Mesenchymal stem cell (in vitro differentiated cells and primary cell): Measurements from ENCODE around the gene EMX1.

ENCODE experiments used
- DNase-seq: peaks from one replicate; pipeline ENCODE4 v3.0.0-alpha.2; 2013
- H2AFZ ChIP-seq: one replicate; pipeline ENCODE4 v1.6.1; 2013; ENCODE audit warnings: low read depth, mild to moderate bottlenecking, control low read depth, inconsistent platforms, low read length, moderate library complexity
- H2AK5ac ChIP-seq: 2 replicates; pipeline ENCODE4 v1.6.1; 2013; ENCODE audit warnings: low read length, moderate library complexity, mild to moderate bottlenecking, inconsistent platforms; ENCODE audit not compliant: severe bottlenecking
- H2BK120ac ChIP-seq: one replicate; pipeline ENCODE4 v1.6.1; 2013; ENCODE audit warnings: low read depth, mild to moderate bottlenecking, inconsistent platforms, low read length, moderate library complexity
- H2BK12ac ChIP-seq, 2 experiments: one replicate each; pipeline ENCODE4 v1.6.1; 2013; ENCODE audit warnings: inconsistent platforms in 2 of 2, low read length in 2 of 2, mild to moderate bottlenecking in 2 of 2, moderate library complexity in 2 of 2, control low read depth in 1 of 2
- H2BK15ac ChIP-seq: one replicate; pipeline ENCODE4 v1.6.1; 2013; ENCODE audit warnings: mild to moderate bottlenecking, low read depth, inconsistent platforms; ENCODE audit not compliant: poor library complexity, severe bottlenecking
- H2BK5ac ChIP-seq: 2 replicates; pipeline ENCODE4 v1.6.1; 2013; ENCODE audit warnings: low read depth, mild to moderate bottlenecking, low read length, control low read depth, inconsistent platforms; ENCODE audit not compliant: poor library complexity, severe bottlenecking
- H3K14ac ChIP-seq, 2 experiments: one replicate each; pipeline ENCODE4 v1.6.1; 2013; ENCODE audit warnings: inconsistent platforms in 2 of 2, low read length in 2 of 2, control low read depth in 1 of 2, mild to moderate bottlenecking in 1 of 2, moderate library complexity in 1 of 2
- H3K18ac ChIP-seq, 2 experiments: one replicate each; pipeline ENCODE4 v1.6.1; 2013; ENCODE audit warnings: inconsistent platforms in 2 of 2, low read length in 2 of 2, control low read depth in 1 of 2, low read depth in 1 of 2, mild to moderate bottlenecking in 1 of 2
- H3K23ac ChIP-seq, 2 experiments: one replicate each; pipeline ENCODE4 v1.6.1; 2013; ENCODE audit warnings: inconsistent platforms in 2 of 2, low read length in 2 of 2, mild to moderate bottlenecking in 2 of 2, moderate library complexity in 2 of 2, control low read depth in 1 of 2
- H3K27ac ChIP-seq: 2 replicates; pipeline ENCODE4 v1.5.1; 2013; ENCODE audit warnings: mild to moderate bottlenecking, moderate library complexity, low read length, control low read depth, inconsistent platforms; ENCODE audit not compliant: poor library complexity, severe bottlenecking
- H3K27me3 ChIP-seq, 2 experiments: 2 replicates each; pipeline versions ENCODE4 v1.6.1 to v1.7.0; 2013; ENCODE audit warnings: low read length in 2 of 2, mild to moderate bottlenecking in 2 of 2, moderate library complexity in 2 of 2, control low read depth in 1 of 2, inconsistent platforms in 1 of 2; ENCODE audit not compliant: control insufficient read depth in 1 of 2, insufficient read depth in 1 of 2
- H3K36me3 ChIP-seq, 2 experiments: 2 replicates each; pipeline versions ENCODE4 v1.6.1 to v1.7.0; 2013; ENCODE audit warnings: low read length in 2 of 2, control low read depth in 1 of 2, inconsistent platforms in 1 of 2, low read depth in 1 of 2, mild to moderate bottlenecking in 1 of 2; ENCODE audit not compliant: insufficient read depth in 2 of 2, control insufficient read depth in 1 of 2
- H3K4ac ChIP-seq, 2 experiments: one replicate each; pipeline ENCODE4 v1.6.1; 2013; ENCODE audit warnings: inconsistent platforms in 2 of 2, low read length in 2 of 2, mild to moderate bottlenecking in 2 of 2, moderate library complexity in 2 of 2, control low read depth in 1 of 2, low read depth in 1 of 2
- H3K4me1 ChIP-seq: 2 replicates; pipeline ENCODE4 v1.6.1; 2013; ENCODE audit warnings: low read depth, low read length, control low read depth; ENCODE audit not compliant: control insufficient read depth, insufficient read depth
- H3K4me2 ChIP-seq: 2 replicates; pipeline ENCODE4 v1.6.1; 2013; ENCODE audit warnings: low read length, mild to moderate bottlenecking, inconsistent platforms; ENCODE audit not compliant: poor library complexity, severe bottlenecking
- H3K4me3 ChIP-seq, 2 experiments: 2 replicates each; pipeline versions ENCODE4 v1.5.1 to v1.7.0; 2013; ENCODE audit warnings: low read length in 2 of 2, mild to moderate bottlenecking in 2 of 2, control low read depth in 1 of 2, low read depth in 1 of 2; ENCODE audit not compliant: insufficient read depth in 1 of 2
- H3K79me1 ChIP-seq: replicated peaks from 2 replicates; pipeline ENCODE4 v1.6.1; 2013; ENCODE audit warnings: mild to moderate bottlenecking, control low read depth, low read length, inconsistent platforms; ENCODE audit not compliant: poor library complexity, severe bottlenecking
- H3K9ac ChIP-seq: 2 replicates; pipeline ENCODE4 v1.7.0; 2013; ENCODE audit warnings: mild to moderate bottlenecking, low read length, moderate library complexity
- H3K9me3 ChIP-seq: 2 replicates; pipeline ENCODE4 v1.7.0; 2013; ENCODE audit warnings: mild to moderate bottlenecking, low read length; ENCODE audit not compliant: control insufficient read depth
- H4K8ac ChIP-seq: one replicate; pipeline ENCODE4 v1.6.1; 2013; ENCODE audit warnings: inconsistent platforms, mild to moderate bottlenecking, low read length, moderate library complexity
- H4K91ac ChIP-seq: one replicate; pipeline ENCODE4 v1.6.1; 2013; ENCODE audit warnings: mild to moderate bottlenecking, low read length, inconsistent platforms
- WGBS: methylation state at CpG from one replicate; pipeline ENCODE4 v1.1.7; 2013; ENCODE audit warnings: mixed read lengths; 5-methylcytosine and 5-hydroxymethylcytosine counted together

The EMX1 gene

DNA sequence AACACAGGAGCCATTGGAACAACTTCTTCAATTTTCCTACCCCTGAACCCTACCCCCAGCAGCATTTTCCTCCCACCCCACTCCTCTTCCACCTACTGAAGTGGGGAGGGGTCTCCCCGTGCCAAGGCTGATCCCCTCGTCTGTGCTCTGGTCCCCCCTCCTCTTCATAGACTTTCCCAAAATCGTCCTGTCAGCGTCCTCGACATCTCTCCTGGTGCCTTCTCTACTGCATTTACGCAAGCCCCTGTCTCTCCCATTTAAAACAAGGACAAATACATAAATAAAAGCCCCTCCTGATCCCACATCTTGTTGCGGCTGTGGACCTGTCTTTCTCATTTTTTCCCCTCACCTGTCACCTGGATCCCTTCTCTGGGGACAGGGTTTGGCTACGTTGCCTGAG, 42.2 kb downstream of the EMX1 start:
- Histone ChIP-seq H2AFZ (no peak overlapping the region), H3K27me3 (no peaks in the 10 kb centered on the region), H3K18ac (no peak overlapping the region), H3K36me3 (peaks cover 0 to 29% of the 10 kb centered on the region in 2 experiments), H3K4ac (no peak overlapping the region), H3K4me2 (no peak overlapping the region), H3K4me1 (peaks cover 15% of the 10 kb centered on the region), H2BK5ac (no peak overlapping the region), H3K23ac (no peak overlapping the region), H2BK12ac (no peak overlapping the region), H3K14ac (no peak overlapping the region), H3K79me1 (no peaks in the 10 kb centered on the region), H4K91ac (no peak overlapping the region), H3K9me3 (no peaks in the 10 kb centered on the region), H3K27ac (no peak overlapping the region), H3K9ac (no peak overlapping the region), H4K8ac (no peak overlapping the region), H2AK5ac (no peak overlapping the region), H3K4me3 (no peak overlapping the region), H2BK15ac (no peak overlapping the region), H2BK120ac (no peak overlapping the region)
- 94% methylated on average over 8 of the region's 8 CpGs for WGBS
- no peak for DNase-seq

DNA sequence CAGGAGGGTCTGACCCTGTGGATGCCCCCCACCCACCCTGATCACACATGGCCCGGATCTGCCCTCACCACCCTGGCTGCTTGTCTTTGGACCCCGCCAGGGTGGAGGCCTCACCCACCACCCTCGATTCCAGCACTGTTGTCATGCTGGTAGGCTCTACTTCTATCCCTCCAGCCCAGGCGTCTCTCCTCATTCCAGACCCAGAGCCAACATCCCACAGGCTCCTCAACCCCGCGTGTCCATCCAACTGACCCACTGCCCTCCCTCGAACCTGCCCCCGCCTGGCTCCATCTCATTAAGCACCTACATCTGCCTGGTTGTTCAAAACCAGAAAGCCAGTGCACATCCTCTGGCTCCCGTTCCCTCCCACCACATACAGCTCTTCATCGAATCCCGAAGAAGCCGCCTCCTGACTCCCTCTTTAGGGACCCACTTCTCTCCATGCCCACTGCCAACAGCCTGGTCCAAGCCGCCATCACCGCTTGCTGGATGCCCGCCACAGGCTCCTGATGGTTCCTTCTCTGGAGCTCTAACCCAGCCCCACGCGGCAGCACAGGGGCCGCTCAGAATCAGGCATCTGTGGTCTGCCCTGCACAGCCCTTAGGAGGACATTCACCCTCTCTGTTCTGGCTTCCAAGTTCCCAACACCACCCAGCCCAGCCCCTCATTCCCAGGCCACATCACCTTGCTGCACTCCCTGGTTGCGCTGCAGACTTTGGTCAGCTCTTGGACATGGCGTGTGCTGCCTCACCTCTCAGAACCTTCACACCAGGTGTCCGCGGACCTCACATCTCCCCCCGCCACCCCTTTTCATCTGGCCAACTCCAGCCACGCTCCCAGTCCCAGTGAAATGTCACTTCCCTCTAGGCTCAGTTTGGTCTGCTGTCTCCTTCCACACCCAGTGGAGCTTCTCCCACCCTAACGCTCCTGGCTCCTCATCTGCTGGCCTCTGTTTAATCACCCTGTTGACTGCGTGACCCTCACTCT, 43.0 kb downstream of the EMX1 start:
- Histone ChIP-seq H2BK5ac (no peak overlapping the region), H2BK120ac (no peak overlapping the region), H4K8ac (no peak overlapping the region), H2AK5ac (no peak overlapping the region), H3K27ac (no peak overlapping the region), H2BK15ac (no peak overlapping the region), H4K91ac (no peak overlapping the region), H3K4me1 (peaks cover 17% of the 10 kb centered on the region), H3K4ac (no peak overlapping the region), H2BK12ac (no peak overlapping the region), H3K18ac (no peak overlapping the region), H3K9ac (no peak overlapping the region), H3K79me1 (no peaks in the 10 kb centered on the region), H3K14ac (no peak overlapping the region), H3K9me3 (no peaks in the 10 kb centered on the region), H3K4me2 (no peak overlapping the region), H3K23ac (no peak overlapping the region), H3K36me3 (peaks cover 0 to 33% of the 10 kb centered on the region in 2 experiments), H3K4me3 (no peak overlapping the region), H3K27me3 (no peaks in the 10 kb centered on the region), H2AFZ (no peak overlapping the region)
- DNase-seq = no peak
- 94% methylated on average over 26 of the region's 26 CpGs for WGBS

DNA sequence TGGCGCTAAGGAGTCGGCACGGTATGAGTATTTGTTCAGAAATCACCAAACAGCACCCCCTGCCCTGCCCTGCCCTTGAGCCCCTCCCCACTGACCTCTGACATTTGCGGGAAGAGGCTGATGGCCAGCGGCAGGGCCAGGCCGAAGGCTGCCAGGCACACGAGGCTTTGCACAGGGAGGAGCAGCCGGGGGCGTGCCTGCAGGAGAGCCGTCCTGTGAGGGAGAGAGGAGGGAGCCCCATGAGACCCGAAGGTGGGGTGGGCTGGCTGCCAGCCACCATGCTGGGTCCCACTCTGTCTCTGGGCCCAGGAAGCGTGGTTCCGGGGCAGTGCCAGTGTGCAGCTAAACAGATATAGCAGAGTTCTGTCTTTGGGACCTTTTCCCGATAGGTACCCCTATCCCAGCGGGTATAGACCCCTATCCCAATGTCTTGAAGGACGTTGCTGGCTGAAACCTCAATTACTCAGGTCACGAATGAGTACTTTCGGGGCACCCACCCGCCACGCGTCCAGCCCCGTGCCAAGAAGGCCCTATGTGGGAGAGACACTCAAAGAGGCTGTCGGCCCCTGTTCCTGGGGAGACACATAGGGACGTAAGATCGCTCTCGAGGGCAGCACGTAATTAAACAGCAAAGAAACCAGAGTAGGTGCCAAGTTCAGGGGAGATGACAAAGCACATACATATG, 43.9 kb downstream of the EMX1 start:
- H4K8ac ChIP-seq = no peak overlapping the region
- H3K9ac ChIP-seq = no peak overlapping the region
- DNase-seq = no peak
- no peak overlapping the region for H3K4me2 ChIP-seq
- 88% methylated on average over 27 of the region's 27 CpGs for WGBS
- H3K27me3 ChIP-seq = no peaks in the 10 kb centered on the region
- no peaks in the 10 kb centered on the region for H3K79me1 ChIP-seq
- peaks cover 17% of the 10 kb centered on the region for H3K4me1 ChIP-seq
- H2BK12ac ChIP-seq = no peak overlapping the region
- no peak overlapping the region for H2AFZ ChIP-seq
- peaks cover 7 to 37% of the 10 kb centered on the region in 2 experiments for H3K36me3 ChIP-seq
- no peak overlapping the region for H3K18ac ChIP-seq
- H2AK5ac ChIP-seq = no peak overlapping the region
- H3K4me3 ChIP-seq = no peak overlapping the region
- no peak overlapping the region for H4K91ac ChIP-seq
- H3K9me3 ChIP-seq = no peaks in the 10 kb centered on the region
- H2BK120ac ChIP-seq = no peak overlapping the region
- H3K23ac ChIP-seq = no peak overlapping the region
- no peak overlapping the region for H3K14ac ChIP-seq
- H2BK5ac ChIP-seq = no peak overlapping the region
- no peak overlapping the region for H3K27ac ChIP-seq
- H3K4ac ChIP-seq = no peak overlapping the region
- H2BK15ac ChIP-seq = no peak overlapping the region

DNA sequence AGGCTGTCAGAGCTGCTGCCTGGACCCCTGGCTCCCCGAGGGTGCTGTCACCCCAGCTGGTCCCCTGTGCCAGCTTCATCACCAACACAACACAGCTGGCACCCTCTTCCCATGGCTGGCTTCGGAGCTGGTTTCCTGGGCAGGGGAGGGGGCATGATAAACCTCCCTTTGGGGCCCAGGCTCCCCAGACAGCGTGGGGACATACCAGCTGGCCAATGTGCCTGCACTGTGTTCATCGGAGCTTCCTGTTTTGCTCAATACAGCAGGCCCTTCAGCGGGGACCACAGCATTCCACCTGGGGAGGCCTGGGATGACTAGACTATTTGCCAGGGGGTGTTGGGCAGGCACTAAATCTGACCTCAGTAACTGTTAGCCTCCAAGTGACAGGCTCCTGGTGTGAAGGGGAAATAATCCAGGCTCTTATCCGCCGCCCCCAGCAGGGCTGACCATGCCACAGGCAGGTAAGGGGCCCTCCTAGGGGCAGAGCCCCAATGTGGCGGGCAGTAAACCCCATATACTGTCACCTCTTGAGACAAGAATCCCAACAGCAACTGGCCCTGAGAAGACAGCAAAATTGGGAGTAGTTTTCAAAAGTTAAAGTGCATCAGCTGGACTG, 44.6 kb downstream of the EMX1 start:
- Histone ChIP-seq H4K91ac (peak overlapping the region; percentile 65), H3K18ac (no peak overlapping the region)
- 76% methylated on average over 8 of the region's 8 CpGs for WGBS

More for the DNA sequence above, 44.6 kb downstream of the EMX1 start:
- Histone ChIP-seq H3K14ac (no peak overlapping the region), H3K4me3 (no peak overlapping the region), H3K23ac (no peak overlapping the region), H3K36me3 (peaks cover 9 to 31% of the 10 kb centered on the region in 2 experiments), H3K4me2 (no peak overlapping the region), H3K9me3 (no peaks in the 10 kb centered on the region), H2AK5ac (no peak overlapping the region), H2BK5ac (no peak overlapping the region), H3K27me3 (no peaks in the 10 kb centered on the region), H3K4ac (no peak overlapping the region), H3K4me1 (peaks cover 17% of the 10 kb centered on the region), H2BK120ac (no peak overlapping the region), H3K9ac (no peak overlapping the region), H4K8ac (no peak overlapping the region), H2BK15ac (no peak overlapping the region), H2AFZ (no peak overlapping the region), H2BK12ac (no peak overlapping the region), H3K27ac (no peak overlapping the region), H3K79me1 (no peaks in the 10 kb centered on the region)
- no peak for DNase-seq
